GM23338 (cell line): Measurements from ENCODE around the gene USP7.

Source experiments
- CREB1 ChIP-seq: fragments of 250-450 bp; sonication (Bioruptor Pico); IDR thresholded peaks from 2 replicates; pipeline ENCODE4 v1.5.0; 2020; ENCODE audit warnings: low read depth, mild to moderate bottlenecking, moderate library complexity
- EZH2 ChIP-seq: fragments of 200-600 bp; sonication (generic); IDR thresholded peaks from one replicate; pipeline ENCODE4 v1.8.0; 2017; ENCODE audit warnings: antibody characterized with exemption, mild to moderate bottlenecking, low read depth; ENCODE audit not compliant: unreplicated experiment
- EZH2phosphoT487 ChIP-seq: fragments of 200-600 bp; sonication (generic); IDR thresholded peaks from one replicate; pipeline ENCODE4 v1.8.1; 2018; ENCODE audit warnings: antibody characterized with exemption; ENCODE audit not compliant: unreplicated experiment
- JUNB ChIP-seq: IDR thresholded peaks from one replicate; pipeline ENCODE4 v1.6.1; 2016; ENCODE audit warnings: antibody characterized with exemption; ENCODE audit not compliant: unreplicated experiment
- POLR2AphosphoS5 ChIP-seq: IDR thresholded peaks from 2 replicates; pipeline ENCODE4 v1.6.1; 2016; ENCODE audit warnings: antibody characterized with exemption, low read depth
- TF ChIP-seq, protein P1 (sequence below), 2 experiments: fragments of 200-600 bp in 1 of 2; sonication (generic) in 1 of 2; conservative IDR thresholded peaks; 2 replicates each; pipeline versions ENCODE4 v1.5.1 to v1.6.1; 2016 to 2017; ENCODE audit warnings: antibody characterized with exemption in 2 of 2, low read depth in 2 of 2, mild to moderate bottlenecking in 2 of 2, moderate library complexity in 1 of 2
- TF ChIP-seq, protein P2 (sequence below): IDR thresholded peaks from one replicate; pipeline ENCODE4 v1.6.1; 2018; ENCODE audit warnings: antibody characterized with exemption; ENCODE audit not compliant: unreplicated experiment
- TF ChIP-seq, protein P3 (sequence below): IDR thresholded peaks from 2 replicates; pipeline ENCODE4 v1.6.1; 2016; ENCODE audit warnings: antibody characterized with exemption

DNA sequence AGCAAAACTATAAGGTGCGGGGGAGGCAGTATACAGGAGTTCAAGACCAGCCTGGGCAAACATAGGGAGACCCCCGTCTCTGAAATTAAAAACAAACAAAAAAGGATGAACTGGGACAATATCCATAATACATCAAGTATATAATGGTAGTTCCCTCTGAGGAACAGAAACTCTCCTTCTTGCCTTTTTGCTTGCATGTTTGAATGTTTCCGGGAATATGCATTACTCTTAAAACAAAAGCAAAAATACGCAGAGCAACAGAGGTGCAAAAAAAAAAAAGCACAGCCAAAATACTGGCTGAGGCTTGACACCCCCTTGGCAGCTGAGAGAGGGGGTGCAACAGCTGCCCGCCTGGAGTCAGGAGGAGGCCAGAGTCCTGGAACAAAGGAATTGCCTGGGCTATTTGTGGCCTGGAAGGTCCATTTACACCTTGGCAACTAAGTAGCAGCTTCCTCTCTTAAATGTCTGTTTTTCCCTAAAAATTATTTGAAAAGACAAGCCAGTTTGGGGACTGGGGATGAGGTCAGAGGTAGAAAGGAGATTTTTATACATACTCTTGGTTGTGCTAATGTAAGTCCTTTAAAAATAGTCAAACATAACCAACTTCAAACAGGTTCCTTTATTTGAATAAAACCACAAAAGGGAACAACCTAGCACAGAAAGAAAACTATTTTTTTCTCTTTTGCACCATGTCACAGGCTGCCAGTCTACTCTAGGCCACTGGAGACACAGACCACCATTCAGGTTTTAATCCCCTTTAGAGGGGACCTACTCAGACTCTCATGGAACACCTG, 19.5 kb downstream of the USP7 start:
- no peak for TF ChIP-seq EZH2phosphoT487
- TF ChIP-seq, protein P1, sequence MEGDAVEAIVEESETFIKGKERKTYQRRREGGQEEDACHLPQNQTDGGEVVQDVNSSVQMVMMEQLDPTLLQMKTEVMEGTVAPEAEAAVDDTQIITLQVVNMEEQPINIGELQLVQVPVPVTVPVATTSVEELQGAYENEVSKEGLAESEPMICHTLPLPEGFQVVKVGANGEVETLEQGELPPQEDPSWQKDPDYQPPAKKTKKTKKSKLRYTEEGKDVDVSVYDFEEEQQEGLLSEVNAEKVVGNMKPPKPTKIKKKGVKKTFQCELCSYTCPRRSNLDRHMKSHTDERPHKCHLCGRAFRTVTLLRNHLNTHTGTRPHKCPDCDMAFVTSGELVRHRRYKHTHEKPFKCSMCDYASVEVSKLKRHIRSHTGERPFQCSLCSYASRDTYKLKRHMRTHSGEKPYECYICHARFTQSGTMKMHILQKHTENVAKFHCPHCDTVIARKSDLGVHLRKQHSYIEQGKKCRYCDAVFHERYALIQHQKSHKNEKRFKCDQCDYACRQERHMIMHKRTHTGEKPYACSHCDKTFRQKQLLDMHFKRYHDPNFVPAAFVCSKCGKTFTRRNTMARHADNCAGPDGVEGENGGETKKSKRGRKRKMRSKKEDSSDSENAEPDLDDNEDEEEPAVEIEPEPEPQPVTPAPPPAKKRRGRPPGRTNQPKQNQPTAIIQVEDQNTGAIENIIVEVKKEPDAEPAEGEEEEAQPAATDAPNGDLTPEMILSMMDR (conservative IDR thresholded peaks at IDR 0.05; ENCODE audit: low read depth in 2 of 2), result no peak
- no peak for TF ChIP-seq JUNB
- no peak for TF ChIP-seq POLR2AphosphoS5
- TF ChIP-seq, protein P2, sequence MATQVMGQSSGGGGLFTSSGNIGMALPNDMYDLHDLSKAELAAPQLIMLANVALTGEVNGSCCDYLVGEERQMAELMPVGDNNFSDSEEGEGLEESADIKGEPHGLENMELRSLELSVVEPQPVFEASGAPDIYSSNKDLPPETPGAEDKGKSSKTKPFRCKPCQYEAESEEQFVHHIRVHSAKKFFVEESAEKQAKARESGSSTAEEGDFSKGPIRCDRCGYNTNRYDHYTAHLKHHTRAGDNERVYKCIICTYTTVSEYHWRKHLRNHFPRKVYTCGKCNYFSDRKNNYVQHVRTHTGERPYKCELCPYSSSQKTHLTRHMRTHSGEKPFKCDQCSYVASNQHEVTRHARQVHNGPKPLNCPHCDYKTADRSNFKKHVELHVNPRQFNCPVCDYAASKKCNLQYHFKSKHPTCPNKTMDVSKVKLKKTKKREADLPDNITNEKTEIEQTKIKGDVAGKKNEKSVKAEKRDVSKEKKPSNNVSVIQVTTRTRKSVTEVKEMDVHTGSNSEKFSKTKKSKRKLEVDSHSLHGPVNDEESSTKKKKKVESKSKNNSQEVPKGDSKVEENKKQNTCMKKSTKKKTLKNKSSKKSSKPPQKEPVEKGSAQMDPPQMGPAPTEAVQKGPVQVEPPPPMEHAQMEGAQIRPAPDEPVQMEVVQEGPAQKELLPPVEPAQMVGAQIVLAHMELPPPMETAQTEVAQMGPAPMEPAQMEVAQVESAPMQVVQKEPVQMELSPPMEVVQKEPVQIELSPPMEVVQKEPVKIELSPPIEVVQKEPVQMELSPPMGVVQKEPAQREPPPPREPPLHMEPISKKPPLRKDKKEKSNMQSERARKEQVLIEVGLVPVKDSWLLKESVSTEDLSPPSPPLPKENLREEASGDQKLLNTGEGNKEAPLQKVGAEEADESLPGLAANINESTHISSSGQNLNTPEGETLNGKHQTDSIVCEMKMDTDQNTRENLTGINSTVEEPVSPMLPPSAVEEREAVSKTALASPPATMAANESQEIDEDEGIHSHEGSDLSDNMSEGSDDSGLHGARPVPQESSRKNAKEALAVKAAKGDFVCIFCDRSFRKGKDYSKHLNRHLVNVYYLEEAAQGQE, result no peak
- TF ChIP-seq EZH2, result no peak
- TF ChIP-seq, protein P3, sequence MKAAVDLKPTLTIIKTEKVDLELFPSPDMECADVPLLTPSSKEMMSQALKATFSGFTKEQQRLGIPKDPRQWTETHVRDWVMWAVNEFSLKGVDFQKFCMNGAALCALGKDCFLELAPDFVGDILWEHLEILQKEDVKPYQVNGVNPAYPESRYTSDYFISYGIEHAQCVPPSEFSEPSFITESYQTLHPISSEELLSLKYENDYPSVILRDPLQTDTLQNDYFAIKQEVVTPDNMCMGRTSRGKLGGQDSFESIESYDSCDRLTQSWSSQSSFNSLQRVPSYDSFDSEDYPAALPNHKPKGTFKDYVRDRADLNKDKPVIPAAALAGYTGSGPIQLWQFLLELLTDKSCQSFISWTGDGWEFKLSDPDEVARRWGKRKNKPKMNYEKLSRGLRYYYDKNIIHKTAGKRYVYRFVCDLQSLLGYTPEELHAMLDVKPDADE, result no peak
- TF ChIP-seq CREB1 (CRISPR knock-in tag), result no peak
